Hematopoietic multipotent progenitor cell treated with erythropoietin and hydrocortisone succinate and interleukin-3 and kit ligand, for 17 days (in vitro differentiated cells): Measurements from ENCODE around the gene FAM107A.
"Not testable (repeated sequence)": the region's sequence is repeated elsewhere in the genome, so short reads cannot be mapped to it uniquely, and the experiment has no call there.

Source experiments
- DNase-seq: peaks from one replicate; pipeline ENCODE4 v3.0.0-alpha.2; 2015; ENCODE audit warnings: low spot score

Gene FAM107A

DNA sequence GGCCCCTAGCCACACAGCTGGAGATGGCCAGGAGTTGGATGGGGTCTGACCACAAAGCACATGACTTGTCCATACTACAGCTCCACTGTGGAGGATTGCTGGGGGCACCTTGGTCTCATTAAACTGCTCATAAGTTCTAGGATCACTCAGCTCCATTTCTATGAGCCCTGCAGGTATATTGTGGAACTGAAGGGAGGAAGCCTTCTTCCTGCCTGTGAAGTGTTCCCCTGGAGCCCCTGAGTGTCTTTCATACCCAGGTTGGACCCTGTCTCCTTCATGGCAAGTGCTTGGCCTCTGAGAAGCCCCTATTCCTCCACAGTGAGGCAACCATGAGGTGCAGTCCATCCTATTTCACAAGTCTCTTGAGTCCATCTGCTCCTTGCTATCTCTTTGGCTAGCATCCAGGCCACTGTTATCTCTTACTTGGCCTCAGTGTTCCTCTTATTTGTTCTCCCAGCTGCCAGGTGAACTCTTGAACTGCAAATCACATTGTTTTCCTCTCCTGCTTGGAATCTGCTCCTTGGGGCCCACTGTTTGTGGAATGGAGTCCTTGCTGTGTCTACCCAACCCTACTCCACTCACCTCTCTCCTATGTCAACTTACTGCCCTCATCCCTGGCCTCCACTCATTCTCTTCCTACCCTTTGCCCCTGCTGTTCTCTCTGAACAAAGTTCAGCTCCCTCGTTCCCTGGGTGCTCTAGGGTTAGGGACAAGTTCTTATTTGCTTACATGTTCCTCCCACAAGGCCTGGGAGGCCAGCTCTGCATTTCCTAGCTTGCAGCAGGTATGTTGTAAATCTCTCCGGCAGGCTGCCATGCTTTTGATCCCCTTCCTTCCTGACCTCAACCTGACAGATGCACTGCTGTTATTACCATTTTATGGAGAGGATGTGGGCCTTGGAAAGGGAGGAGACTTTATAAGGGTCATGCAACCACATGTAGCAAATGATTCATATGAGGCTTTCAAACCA, 41.4 kb downstream of the FAM107A start:
- DNase-seq = no peak

DNA sequence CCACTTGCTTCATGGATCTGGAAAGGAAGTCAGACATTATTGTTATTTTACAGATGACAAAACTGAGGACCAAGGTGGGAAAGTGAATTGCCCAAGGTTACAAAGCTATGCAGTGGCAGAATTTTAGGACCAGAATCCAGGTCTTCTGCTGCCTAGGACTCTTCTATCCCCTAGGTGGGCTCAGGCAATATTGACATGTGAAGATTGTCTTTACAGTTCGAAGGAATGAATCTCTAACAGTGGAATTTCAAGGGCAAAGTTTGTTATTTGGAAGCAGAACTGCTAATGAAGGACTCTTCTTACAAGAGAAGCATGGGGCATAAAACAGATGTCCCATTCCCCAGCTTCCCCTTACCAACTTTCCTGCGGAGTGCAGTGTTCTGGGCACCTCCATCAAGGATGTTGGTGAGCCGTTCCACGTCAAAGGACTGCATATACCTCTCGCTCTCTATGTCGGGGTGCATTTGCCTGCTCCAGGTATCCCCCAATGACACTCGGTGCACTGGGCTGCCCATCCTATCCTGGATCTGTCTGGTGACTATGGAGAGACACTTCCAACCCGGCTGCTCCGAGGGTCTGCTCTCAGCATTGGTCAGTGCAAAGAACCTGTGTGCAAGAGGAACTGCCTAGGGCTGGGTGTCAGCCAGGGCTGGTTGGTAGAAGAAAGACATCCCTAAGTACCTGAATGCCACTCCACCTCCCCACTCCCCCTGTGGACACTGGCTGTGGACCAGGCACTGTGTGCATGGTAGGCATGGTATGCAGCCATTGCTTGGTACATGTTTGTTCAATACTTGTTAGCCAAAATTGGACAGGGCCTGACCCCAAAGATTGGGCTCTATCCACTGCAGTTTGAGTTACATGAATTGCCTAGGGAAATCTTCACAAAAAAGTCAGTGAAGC, 42.3 kb downstream of the FAM107A start:
- DNase-seq = no peak

DNA sequence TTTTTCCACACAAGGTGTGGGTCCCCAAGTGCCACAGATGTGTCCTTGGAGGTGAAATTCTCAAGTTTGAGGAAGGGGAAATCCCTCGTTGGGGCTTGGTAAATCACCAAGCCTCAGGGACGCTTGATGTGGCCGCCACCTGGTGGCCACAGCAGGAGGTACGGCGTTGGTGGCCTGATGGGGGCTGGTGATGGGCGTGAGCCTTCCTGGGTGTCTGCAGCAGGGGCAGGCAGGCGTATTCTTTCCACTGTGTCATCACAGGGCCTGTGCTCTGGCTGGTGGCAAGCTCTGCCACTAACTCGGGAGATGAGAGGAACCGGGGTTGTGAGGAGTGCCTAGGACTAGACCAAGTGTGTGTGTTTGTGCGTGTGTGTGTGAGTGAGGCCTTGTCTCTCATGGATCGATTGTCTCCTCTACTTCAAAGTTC, 44.4 kb downstream of the FAM107A start:
- DNase-seq = peak; percentile 72

DNA sequence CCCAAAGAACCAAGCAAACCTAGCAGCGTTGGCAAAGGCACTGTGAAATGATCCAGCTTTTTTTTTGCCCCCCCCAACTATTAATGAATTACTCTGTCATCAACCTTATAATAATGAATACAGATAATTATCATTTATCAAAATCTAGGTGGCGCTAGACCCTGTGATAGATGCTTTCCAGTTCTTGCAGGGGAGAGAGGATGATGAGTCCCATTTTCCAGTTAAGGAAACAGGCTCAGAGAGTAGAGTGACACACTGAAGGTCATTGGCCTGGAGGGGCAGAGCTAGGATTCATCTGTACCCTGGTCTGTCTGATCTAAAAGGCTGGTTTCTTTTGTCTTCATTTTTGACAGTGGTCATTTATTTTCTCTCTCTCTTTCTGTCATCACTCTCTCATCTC, 45.2 kb downstream of the FAM107A start:
- no peak for DNase-seq

DNA sequence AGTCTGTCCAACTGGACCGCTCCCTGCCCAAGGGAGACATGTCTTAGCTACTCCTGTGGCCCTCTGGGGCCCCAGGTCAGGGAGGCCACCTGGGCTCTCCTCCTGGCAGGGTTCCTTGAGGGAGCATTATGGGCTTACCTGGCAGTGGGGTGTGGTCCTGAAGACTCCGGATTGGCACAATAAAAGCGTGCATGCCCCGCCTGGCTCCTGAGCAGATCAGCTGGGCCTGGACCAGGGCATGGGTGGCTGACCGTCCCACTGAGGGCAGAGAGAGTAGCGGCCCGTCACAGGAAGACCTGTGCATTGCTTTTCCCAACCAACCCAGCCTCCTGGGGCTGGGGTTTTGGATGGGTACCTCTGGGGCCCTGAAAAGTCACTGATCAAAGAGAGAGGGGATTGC, 45.6 kb downstream of the FAM107A start:
- no peak for DNase-seq

DNA sequence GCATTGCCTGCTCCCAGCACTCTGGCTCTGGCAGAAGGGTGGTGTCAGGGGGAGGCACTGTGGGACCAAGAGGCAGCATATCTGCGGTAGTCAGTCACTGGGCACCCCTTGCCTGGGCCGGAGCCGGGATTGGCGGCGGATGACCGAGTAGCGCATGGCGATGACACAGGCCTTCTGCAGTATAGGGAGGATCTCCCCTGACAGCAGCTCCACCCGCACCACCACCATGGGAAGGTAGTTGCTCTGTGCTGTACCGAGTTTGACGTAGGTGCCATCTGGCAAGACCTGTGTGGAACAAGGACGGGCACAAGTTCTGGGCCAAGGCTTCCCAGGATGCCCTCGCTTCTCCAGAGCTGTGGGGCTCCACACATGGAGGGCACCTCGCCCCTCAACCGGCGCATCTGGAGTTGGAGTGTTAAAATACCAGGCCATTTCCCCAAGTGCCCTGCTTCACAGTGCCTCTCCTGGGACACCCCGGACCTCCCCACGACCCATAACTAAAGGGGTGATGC, 46.8 kb downstream of the FAM107A start:
- no peak for DNase-seq

DNA sequence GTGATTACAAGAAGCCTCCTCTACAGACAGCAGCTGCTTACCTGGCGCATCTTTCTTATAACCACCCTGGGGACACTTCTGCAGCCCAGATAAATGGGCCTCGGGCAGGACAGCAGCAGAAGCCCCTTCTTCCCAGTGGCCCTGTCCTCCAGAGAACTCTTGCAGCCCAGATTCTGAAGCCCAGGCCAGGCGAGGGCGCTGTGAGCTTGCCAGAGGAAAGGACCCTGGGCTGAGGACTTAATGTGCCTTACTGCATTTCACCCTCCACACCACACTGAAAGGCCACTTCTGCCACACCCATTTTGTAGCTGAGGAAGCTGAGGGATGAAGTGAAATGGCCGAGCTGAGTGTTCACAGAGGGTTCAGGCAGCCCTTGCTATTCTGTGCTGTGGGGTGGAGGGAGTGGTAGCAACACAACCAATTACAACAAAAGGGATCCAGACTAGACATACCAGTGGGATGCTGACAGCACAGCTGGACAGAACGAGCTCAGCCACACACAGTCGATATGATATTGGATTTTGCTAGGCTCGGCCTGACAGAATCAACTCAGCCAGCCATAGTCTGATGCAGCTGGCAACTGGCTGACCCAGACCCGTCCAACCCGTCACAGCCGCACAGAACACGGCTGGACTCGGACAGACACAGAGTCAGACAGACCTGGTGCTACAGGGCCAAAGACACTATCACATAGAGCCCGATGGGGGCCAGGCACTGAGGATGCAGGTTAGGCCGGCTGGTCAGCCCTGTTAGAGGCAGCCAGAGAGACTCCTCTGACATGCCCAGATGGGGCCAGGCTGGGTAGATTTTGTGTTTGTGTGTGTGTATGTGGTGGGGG, 47.5 kb downstream of the FAM107A start:
- DNase-seq = no peak

DNA sequence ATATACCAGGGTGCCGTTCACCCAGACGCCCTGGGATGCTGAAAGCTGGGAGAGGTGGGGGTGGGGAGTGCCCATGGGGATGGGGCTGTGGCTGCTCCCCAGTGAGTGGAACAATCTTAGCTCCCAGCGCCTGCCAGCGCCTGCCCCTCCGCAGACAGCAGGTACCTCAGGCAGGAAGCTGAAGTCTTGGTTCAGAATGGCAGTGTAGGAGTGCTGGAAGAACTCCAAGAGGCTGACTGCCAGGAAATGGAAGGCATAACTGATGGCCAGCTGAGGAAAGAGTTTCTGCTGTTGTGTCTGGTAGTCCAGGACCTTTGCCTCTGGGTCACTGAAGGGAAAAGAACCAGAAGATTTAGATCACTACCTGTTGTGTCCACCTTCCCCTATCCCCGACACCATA, 48.6 kb downstream of the FAM107A start:
- no peak for DNase-seq

DNA sequence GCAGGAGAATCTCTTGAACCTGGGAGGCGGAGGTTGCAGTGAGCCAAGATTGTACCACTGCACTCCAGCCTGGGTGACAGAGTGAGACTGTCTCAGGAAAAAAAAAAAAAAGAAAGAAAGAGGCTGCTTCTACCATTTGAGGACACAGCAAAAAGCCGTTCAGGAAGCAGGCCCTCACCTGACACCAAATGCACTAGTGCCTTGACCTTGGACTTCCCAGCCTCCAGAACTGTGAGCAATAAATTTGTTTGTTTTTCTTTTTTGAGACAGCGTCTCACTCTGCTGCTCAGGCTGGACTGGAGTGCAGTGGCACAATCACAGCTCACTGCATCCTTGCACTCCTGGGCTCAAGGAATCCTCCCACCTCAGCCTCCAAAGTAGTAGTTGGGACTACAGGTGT, 49.8 kb downstream of the FAM107A start:
- DNase-seq = not testable (repeated sequence)

DNA sequence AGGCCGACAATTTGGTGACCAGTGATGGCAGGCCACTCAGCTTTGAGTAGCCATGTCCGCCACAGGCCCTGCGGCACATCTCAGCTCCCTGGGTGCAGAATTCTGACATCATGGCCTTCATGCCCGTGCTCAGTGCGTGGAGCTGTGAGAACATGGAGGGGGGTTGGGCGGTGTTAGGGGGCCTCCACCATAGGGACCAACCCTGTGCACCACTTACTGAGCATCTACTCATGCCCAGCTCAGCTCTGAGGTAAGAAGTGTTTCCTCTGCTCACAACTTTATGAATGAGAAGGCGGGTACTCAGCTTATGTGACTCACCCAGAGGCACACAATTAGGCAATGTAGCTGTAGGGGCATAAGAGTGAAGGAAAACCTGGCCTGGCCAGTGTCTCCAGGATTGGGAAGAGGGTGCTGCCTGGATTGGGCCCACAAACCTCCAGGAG, 50.7 kb downstream of the FAM107A start:
- no peak for DNase-seq

DNA sequence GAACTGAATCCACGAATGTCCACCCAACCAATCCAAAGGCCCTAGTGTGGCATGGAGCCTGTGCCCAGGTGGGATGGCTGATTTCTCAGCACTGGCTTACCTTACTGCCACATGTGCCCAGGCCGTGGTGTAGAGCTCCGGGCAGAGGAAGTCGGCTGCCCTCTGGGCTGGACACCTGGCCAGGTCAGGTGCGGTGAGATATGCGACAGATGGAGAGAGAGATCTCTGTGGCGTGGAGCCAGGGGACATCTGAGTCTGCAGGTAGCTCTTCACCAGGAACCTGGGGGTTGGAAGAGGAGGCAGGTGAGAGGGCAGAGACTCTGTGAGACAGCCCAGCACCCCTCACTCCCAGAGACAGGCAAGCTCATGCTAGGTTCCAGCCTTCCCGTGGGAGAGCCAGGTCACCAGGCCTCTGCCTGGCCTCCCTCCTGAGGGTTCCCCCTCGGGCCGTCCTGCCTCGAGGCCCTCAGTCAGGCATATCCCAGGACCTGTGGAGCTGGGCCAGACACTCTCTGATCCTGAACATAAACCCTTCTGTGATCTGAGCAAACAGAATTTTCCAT, 52.8 kb downstream of the FAM107A start:
- no peak for DNase-seq

DNA sequence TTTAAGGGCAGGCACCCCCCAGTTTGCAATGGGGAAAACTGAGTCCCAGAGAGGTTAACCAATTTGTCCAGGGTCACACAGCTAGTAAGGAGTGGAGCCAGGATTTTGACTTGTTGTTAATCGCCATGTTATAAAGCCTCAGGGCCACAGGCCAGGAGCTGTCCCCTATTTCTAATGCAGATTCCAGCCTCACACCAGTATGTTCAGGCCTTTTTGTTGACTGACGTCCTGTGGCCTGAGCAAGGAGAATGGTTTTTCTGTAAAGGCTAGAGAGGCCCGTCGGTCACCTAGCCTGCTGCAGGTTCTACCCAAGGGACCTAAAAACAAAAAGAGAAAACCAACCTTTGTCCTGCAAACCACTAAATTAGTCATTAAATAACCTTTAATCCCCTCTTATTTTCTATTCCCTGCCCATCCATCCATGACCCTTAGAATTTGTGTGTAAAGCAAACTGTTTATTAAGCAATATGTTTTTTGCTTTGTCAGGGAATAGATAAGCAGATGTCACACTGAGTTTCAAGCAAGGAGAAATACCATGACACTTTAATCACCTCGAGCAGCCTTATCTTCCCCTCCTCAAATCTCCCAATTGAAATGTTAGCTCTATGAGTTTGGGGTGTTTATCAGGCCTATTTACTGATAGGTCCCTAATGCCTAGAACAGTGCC, 54.3 kb downstream of the FAM107A start:
- DNase-seq = peak; percentile 8

DNA sequence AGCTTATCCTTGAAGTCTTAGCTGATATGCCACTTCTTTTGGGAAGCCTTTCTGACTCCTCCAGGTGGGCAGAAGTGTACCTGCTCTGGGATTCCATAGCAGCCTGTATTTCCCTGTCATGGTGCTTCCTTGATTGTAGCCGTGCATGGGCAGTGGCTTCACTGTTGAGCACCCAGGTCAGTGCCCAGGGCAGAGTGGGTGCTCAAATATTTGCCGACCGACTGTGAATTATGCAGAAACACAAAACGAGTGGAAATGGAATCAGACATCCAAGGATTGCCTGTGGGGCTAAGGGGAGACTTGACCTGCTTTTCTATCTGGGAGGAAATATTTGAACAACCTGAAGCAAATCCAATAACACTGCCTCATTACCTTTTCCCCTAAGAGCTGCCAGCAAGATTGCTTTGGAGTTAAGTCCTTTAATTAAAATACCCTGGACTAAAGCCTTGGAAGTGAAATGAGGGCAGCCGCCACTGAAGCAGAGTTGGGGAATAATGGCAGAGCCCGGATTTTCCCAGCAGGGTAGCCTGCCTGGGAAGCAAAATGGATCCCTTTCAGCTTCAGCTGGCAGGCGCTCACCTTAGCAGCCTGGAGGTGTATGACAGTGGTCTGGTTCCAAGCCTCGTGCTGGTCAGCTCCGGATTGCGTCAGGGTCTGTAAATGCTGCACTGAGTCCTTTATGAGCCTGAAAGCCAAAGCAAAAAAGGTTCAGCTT, 55.1 kb downstream of the FAM107A start:
- DNase-seq = no peak

DNA sequence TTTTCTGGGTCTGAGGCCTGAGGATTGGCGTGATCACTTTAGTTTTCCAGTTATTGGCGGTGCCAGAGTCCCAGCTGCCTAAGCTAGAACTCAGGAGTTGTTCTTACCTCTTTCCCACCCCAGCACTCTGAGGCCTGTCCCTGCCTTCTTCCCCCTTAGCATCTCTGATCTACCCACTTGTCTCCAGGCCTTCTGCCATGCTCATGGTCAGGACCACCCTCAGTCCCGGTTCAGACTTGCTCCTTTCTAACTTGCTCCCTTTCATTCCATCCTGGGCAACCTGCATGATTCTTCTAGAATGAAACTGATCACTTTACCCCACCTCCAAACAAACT, 55.9 kb downstream of the FAM107A start:
- no peak for DNase-seq

DNA sequence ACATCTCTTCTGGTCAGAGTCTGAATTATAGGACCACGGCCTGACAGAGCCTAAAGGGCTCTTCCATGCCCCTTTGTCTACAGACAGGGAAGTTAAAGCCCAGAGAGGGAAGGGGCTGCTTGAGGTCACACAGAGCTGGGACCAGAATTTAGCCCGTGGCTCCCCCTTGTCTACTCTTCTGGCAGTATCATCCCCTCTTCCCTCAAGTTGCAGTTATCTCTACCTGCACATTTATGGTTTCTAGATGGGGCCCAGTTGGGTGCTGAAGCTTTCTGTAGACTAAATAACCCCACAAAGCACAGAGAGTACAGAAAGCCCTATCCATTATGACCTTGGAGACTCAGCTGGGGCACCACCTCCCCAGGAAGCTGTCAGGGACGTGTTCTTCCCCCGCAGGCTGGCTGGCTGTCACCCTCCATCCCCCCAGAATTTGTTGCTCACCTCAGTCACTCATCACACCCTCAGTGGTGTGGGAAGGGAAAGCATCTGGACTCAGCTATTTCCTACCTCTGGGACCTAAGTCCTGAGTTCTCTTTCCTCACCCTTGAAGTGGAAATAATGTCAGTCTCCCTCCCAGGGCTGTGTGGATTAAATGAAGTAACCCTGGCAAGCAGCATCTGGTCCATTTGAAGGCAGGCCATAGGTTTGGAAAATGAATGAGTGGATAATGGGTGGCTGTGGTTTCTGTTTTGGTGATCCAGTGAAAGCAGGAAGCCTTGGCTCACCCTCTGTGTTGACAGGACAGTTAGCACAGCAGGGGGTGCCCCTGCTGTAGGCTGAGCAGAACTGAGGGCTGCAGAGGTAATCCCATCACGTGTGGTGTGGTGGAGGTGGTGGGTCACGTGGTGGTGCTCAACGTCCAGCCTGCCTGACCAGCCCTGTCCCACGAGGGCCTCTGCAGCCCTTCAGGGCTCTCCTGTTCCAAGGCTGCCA, 56.5 kb downstream of the FAM107A start:
- DNase-seq = no peak

DNA sequence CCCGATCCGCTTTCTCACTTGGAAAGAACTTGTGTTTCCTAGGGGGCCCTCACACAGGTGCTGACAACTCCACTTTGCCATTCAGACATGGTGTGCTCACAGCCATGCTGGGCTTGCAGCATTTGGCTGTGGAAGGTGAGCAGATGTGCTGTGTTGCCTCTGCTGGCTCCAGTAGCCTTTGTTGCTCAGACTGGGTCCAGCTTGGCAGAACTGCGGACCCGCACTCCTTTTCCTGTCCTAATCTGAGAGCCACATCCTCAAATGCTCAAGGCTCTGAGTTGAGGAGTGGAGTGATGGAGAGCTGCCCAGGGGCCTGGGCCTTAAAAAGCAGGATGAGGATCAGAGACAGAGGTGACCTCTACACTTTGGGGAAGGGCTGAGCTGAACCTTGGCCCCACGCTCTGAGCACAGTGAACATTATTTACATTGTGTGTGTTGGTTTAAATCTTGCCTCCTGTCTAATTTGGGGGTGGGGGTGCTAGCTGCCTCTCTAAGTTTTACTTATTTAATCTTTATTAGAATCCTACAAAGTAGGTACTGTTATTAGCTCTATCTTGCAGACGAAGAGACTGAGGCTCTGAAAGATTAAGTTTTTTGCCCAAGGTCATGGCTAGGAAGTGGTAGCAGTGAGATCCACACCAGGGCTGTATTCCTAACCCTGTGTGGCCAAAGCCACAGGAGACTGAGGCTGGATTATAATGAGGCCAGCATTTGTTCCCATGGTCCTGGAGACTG, 57.4 kb downstream of the FAM107A start:
- no peak for DNase-seq

DNA sequence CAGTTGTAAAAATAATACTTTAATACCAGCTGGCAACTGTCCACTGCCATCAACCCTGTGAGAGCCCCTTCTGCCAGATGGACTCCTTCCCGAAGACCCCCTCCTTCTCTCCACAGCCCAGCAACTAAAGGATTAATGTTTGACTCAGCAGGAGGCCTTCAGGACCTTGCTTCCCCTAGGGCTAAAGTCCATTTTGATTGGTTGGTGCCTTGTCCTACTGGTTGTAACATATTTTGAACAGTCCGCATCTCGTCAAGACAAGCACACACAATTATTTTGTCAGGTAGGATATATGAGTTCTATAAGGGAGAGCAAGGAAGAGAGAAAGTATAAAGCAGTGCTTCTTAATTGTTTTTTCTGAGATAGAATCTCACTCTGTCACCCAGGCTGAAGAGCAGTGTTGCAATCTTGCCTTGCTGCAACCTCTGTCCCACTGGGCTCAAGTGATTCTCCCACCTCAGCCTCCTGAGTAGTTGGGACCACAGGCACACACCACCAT, 58.9 kb downstream of the FAM107A start:
- no peak for DNase-seq

DNA sequence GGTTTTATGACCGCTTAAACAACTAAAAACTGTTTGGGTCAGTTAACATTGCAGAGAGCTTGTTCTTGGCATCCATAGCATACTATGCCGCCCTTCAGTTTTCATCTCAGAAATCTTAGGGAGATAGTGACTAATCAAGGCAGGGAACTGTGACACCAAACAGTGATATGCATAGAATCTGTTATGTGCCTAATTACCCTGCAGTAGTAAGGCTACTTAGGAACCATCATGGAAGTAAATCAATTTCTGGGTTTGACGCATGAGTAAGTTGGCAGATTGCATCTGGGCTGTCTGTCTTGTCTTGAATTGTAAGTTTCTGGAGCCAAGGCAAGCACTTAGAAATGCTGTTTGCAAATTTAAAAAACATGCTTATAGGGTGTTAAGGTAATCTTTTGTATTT, 62.8 kb downstream of the FAM107A start:
- no peak for DNase-seq
